Loucy (cell line): ENCODE measurements around the gene MTMR3.

Source experiments
- H2AFZ ChIP-seq: fragments of 200-600 bp; sonication (generic); 2 replicates; pipeline ENCODE4 v1.6.0; 2016; ENCODE audit warnings: antibody characterized with exemption, mild to moderate bottlenecking, low read length, moderate library complexity
- H3F3A ChIP-seq: fragments of 200-600 bp; 2 replicates; pipeline ENCODE4 v1.6.0; 2016; ENCODE audit warnings: antibody characterized with exemption, low read depth, mild to moderate bottlenecking
- H3K27me3 ChIP-seq: fragments of 200-600 bp; sonication (generic); 2 replicates; pipeline ENCODE4 v1.6.1; 2014; ENCODE audit warnings: low read length, mild to moderate bottlenecking; ENCODE audit not compliant: insufficient read depth, poor library complexity, severe bottlenecking
- H3K36me3 ChIP-seq: fragments of 200-600 bp; sonication (generic); 2 replicates; pipeline ENCODE4 v1.6.1; 2016; ENCODE audit warnings: low read length; ENCODE audit not compliant: insufficient read depth
- H3K4me1 ChIP-seq: fragments of 200-600 bp; sonication (generic); 2 replicates; pipeline ENCODE4 v1.5.1; 2014; ENCODE audit warnings: low read length, mild to moderate bottlenecking; ENCODE audit not compliant: insufficient read depth, poor library complexity, severe bottlenecking
- H3K4me2 ChIP-seq: fragments of 200-600 bp; sonication (generic); 2 replicates; pipeline ENCODE4 v1.6.0; 2014; ENCODE audit warnings: antibody characterized with exemption, low read length, low read depth, mild to moderate bottlenecking; ENCODE audit not compliant: poor library complexity, severe bottlenecking
- H3K4me3 ChIP-seq: fragments of 200-600 bp; sonication (generic); 2 replicates; pipeline ENCODE4 v1.5.1; 2014; ENCODE audit warnings: low read length, mild to moderate bottlenecking, mixed read lengths; ENCODE audit not compliant: poor library complexity, severe bottlenecking
- H3K79me2 ChIP-seq: fragments of 200-600 bp; sonication (generic); 2 replicates; pipeline ENCODE4 v1.6.1; 2014; ENCODE audit warnings: low read length; ENCODE audit not compliant: insufficient read depth
- H3K9ac ChIP-seq: fragments of 200-600 bp; sonication (generic); 2 replicates; pipeline ENCODE4 v1.6.0; 2014; ENCODE audit warnings: mild to moderate bottlenecking, low read depth, low read length, moderate library complexity; ENCODE audit not compliant: poor library complexity, severe bottlenecking
- H3K9me2 ChIP-seq: fragments of 200-600 bp; sonication (generic); replicated peaks from 2 replicates; pipeline ENCODE4 v1.6.1; 2016; ENCODE audit warnings: low read depth, low read length, mixed read lengths
- H3K9me3 ChIP-seq: fragments of 200-600 bp; sonication (generic); 2 replicates; pipeline ENCODE4 v1.6.1; 2014; ENCODE audit warnings: mild to moderate bottlenecking, antibody characterized with exemption, low read length, low read depth; ENCODE audit not compliant: insufficient read depth
- H4K20me1 ChIP-seq: fragments of 200-600 bp; sonication (generic); 2 replicates; pipeline ENCODE4 v1.6.0; 2014; ENCODE audit warnings: antibody characterized with exemption, low read length, mild to moderate bottlenecking; ENCODE audit not compliant: insufficient read depth, poor library complexity, severe bottlenecking
- CTCF ChIP-seq: fragments of 200-600 bp; sonication (generic); conservative IDR thresholded peaks from 2 replicates; pipeline ENCODE4 v1.5.1; 2014; ENCODE audit warnings: mild to moderate bottlenecking, antibody characterized with exemption, low read length
- EZH2phosphoT487 ChIP-seq: fragments of 200-600 bp; IDR thresholded peaks from 2 replicates; pipeline ENCODE4 v1.6.1; 2018; ENCODE audit warnings: antibody characterized with exemption, mild to moderate bottlenecking, moderate library complexity, borderline replicate concordance

The MTMR3 gene

DNA sequence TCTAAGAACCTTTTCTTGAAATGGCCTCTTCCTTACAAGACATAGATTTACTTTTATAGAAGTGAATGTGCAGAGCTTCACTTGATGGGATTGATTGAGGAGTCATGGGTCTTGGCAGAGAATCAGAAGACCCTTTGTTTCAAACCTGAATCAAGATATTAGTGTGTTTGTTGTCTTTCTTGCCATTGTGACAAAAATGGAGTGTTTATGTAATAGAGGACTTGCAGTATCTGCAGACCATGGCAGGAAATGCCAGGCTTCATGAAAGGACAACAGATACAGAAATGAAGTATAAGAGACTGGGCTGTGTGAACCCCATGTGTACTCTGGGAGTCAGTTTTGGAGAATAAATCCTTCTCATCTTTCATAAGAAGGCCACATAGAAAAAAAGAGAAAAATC lies 124.4 kb downstream of the MTMR3 start:
- no peaks in the 10 kb centered on the region for H4K20me1 ChIP-seq
- no peak overlapping the region for H3K9ac ChIP-seq
- no peaks in the 10 kb centered on the region for H3K4me1 ChIP-seq
- no peak overlapping the region for H3K4me3 ChIP-seq
- no peaks in the 10 kb centered on the region for H3K9me3 ChIP-seq
- H2AFZ ChIP-seq: no peak overlapping the region
- peaks cover 67% of the 10 kb centered on the region; the same call in 1 of the 2 replicates for H3K36me3 ChIP-seq
- H3K27me3 ChIP-seq: no peaks in the 10 kb centered on the region
- TF ChIP-seq CTCF: no peak
- TF ChIP-seq EZH2phosphoT487: no peak
- no peaks in the 10 kb centered on the region for H3F3A ChIP-seq
- H3K4me2 ChIP-seq: no peak overlapping the region
- H3K9me2 ChIP-seq: no peaks in the 10 kb centered on the region
- no peaks in the 10 kb centered on the region for H3K79me2 ChIP-seq

GRCh38 chr22:30008401-30008800 lies 125.4 kb downstream of the MTMR3 start:
- Histone ChIP-seq H2AFZ (no peak overlapping the region), H3K9ac (no peak overlapping the region)

DNA sequence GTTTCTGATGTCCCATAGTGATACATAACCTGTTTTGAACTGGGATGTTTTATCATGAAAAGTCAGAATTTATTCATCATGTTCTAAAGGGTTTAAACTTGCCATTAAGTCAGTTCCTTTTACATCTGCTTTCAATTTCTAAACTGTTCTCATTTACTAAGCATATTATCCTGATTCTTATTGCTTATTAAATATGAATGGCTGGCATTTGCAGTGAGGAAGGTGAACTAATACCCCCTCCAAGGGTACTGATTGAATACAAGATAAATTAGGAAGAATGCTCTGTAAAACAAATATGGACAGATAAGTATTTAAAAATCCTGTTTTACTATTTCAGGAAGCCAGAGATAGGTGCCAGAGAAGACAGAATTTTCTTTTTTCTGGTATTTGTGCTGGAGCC lies 126.5 kb downstream of the MTMR3 start:
- Histone ChIP-seq H3K9me3 (no peaks in the 10 kb centered on the region), H3F3A (no peaks in the 10 kb centered on the region), H3K9me2 (no peaks in the 10 kb centered on the region), H2AFZ (no peak overlapping the region), H4K20me1 (no peaks in the 10 kb centered on the region), H3K27me3 (no peaks in the 10 kb centered on the region), H3K9ac (no peak overlapping the region), H3K36me3 (peaks cover 69% of the 10 kb centered on the region), H3K4me1 (no peaks in the 10 kb centered on the region), H3K4me2 (no peak overlapping the region), H3K79me2 (no peaks in the 10 kb centered on the region), H3K4me3 (no peak overlapping the region)
- TF ChIP-seq CTCF (no peak), EZH2phosphoT487 (no peak)

More at GRCh38 chr22:30008401-30008800, 125.4 kb downstream of the MTMR3 start:
- H3K36me3 ChIP-seq: peaks cover 67% of the 10 kb centered on the region; the same call in 1 of the 2 replicates
- TF ChIP-seq CTCF: no peak
- no peak for TF ChIP-seq EZH2phosphoT487
- H3K27me3 ChIP-seq: no peaks in the 10 kb centered on the region
- H4K20me1 ChIP-seq: no peaks in the 10 kb centered on the region
- no peaks in the 10 kb centered on the region for H3K9me2 ChIP-seq
- no peaks in the 10 kb centered on the region for H3K9me3 ChIP-seq
- no peaks in the 10 kb centered on the region for H3K4me1 ChIP-seq
- H3F3A ChIP-seq: no peaks in the 10 kb centered on the region
- no peak overlapping the region for H3K4me2 ChIP-seq
- H3K4me3 ChIP-seq: no peak overlapping the region
- no peaks in the 10 kb centered on the region for H3K79me2 ChIP-seq
